ENCODE measurements around the gene RERE.
"Not testable (repeated sequence)": the region's sequence is repeated elsewhere in the genome, so short reads cannot be mapped to it uniquely, and the experiment has no call there.

Gene RERE

GRCh38 chr1:8598783-8599182 is 218.7 kb downstream of the RERE start:
- DNase-seq = no peak

- no peak for DNase-seq
These were observed 219.2 kb downstream of the RERE start for GRCh38 chr1:8598060-8598724.

GRCh38 chr1:8597455-8597854 is 220.0 kb downstream of the RERE start:
- no peak for DNase-seq

GRCh38 chr1:8595941-8596340 is 221.5 kb downstream of the RERE start:
- DNase-seq = no peak

- DNase-seq = no peak
These were observed 222.1 kb downstream of the RERE start for GRCh38 chr1:8595332-8595731.

- DNase-seq = not testable (repeated sequence)
These were observed 224.1 kb downstream of the RERE start for GRCh38 chr1:8593292-8593691.

- DNase-seq = no peak
These were observed 225.9 kb downstream of the RERE start for GRCh38 chr1:8591569-8591968.

- no peak for DNase-seq
These were observed 226.6 kb downstream of the RERE start for GRCh38 chr1:8590721-8591351.

GRCh38 chr1:8589571-8589970 is 227.9 kb downstream of the RERE start:
- DNase-seq = no peak

- no peak for DNase-seq
These were observed 229.7 kb downstream of the RERE start for GRCh38 chr1:8587784-8588183.

GRCh38 chr1:8586438-8586837 is 231.0 kb downstream of the RERE start:
- no peak for DNase-seq

GRCh38 chr1:8584316-8584715 is 233.1 kb downstream of the RERE start:
- DNase-seq = no peak

- DNase-seq = no peak
These were observed 234.4 kb downstream of the RERE start for GRCh38 chr1:8583031-8583430.

- DNase-seq = no peak
These were observed 236.9 kb downstream of the RERE start for GRCh38 chr1:8580566-8580965.

GRCh38 chr1:8578936-8579335 is 238.5 kb downstream of the RERE start:
- DNase-seq = no peak

GRCh38 chr1:8578132-8578877 is 239.1 kb downstream of the RERE start:
- no peak for DNase-seq

GRCh38 chr1:8574985-8575384 is 242.5 kb downstream of the RERE start:
- DNase-seq = no peak

- no peak for DNase-seq
These were observed 245.3 kb downstream of the RERE start for GRCh38 chr1:8572106-8572505.

GRCh38 chr1:8571200-8571984 is 246.0 kb downstream of the RERE start:
- no peak for DNase-seq

- DNase-seq = no peak
These were observed 247.0 kb downstream of the RERE start for GRCh38 chr1:8570465-8570864.

GRCh38 chr1:8569242-8569641 is 248.2 kb downstream of the RERE start:
- no peak for DNase-seq

GRCh38 chr1:8568837-8569236 is 248.6 kb downstream of the RERE start:
- DNase-seq = no peak

GRCh38 chr1:8567146-8567545 is 250.3 kb downstream of the RERE start:
- DNase-seq = no peak
